Heart left ventricle (tissue), 16 donors: ENCODE measurements around the gene FAM98B. TPM values are rescaled to one million over a fixed set of nuclear protein-coding genes. Genes with fewer than 3 reads are reported as not detected.

Source experiments
- ATAC-seq, 4 donors: fragments of 200-7000 bp; cut with Tn5 transposase; one replicate each; pipeline ENCODE4 v1.9.1; 2020 to 2022; ENCODE audit warnings: moderate library complexity in 4 of 4, mild to moderate bottlenecking in 3 of 4, moderate number of reproducible peaks in 1 of 4
- DNase-seq, 5 donors: peaks; one replicate each; pipeline ENCODE4 v3.0.0-alpha.2; 2020
- H3K27ac ChIP-seq, 12 donors: fragments of 200-600 bp; sonication (generic) in 4 of 12; one replicate each; pipeline versions ENCODE4 v1.5.0 to v1.8.0; 2016 to 2022; ENCODE audit warnings: mild to moderate bottlenecking in 2 of 12
- H3K27me3 ChIP-seq, 9 donors: fragments of 200-600 bp; sonication (generic) in 2 of 9; one replicate each; pipeline versions ENCODE4 v1.5.1 to v1.8.0; 2016 to 2022; ENCODE audit warnings: mild to moderate bottlenecking in 3 of 9
- H3K36me3 ChIP-seq, 9 donors: fragments of 200-600 bp; sonication (generic) in 2 of 9; one replicate each; pipeline versions ENCODE4 v1.5.0 to v1.8.0; 2018 to 2022; ENCODE audit warnings: mild to moderate bottlenecking in 2 of 9
- H3K4me1 ChIP-seq, 12 donors: fragments of 200-600 bp; sonication (generic) in 4 of 12; one replicate each; pipeline versions ENCODE4 v1.5.0 to v1.8.0; 2016 to 2022; ENCODE audit warnings: mild to moderate bottlenecking in 3 of 12
- H3K4me3 ChIP-seq, 12 donors: fragments of 200-600 bp; sonication (generic) in 4 of 12; one replicate each; pipeline versions ENCODE4 v1.5.0 to v1.8.0; 2017 to 2022; ENCODE audit warnings: mild to moderate bottlenecking in 9 of 12, moderate library complexity in 4 of 12
- H3K9me3 ChIP-seq, 12 donors: fragments of 200-600 bp; sonication (generic) in 4 of 12; one replicate each; pipeline versions ENCODE4 v1.5.0 to v1.8.0; 2016 to 2022; ENCODE audit warnings: mild to moderate bottlenecking in 1 of 12
- CTCF ChIP-seq, 12 donors: fragments of 200-600 bp; sonication (generic) in 4 of 12; IDR thresholded peaks; one replicate each; pipeline versions ENCODE4 v1.5.0 to v1.8.0; 2018 to 2022; ENCODE audit warnings: antibody characterized with exemption in 12 of 12, mild to moderate bottlenecking in 5 of 12
- POLR2A ChIP-seq, 2 donors: fragments of 450-650 bp; IDR thresholded peaks; one replicate each; pipeline ENCODE4 v1.6.1; 2017; ENCODE audit warnings: antibody characterized with exemption in 2 of 2, mild to moderate bottlenecking in 2 of 2, moderate library complexity in 2 of 2
- WGBS, 4 donors: extraction: QIAGEN DNeasy Blood & Tissue Kit in 2 of 4; methylation state at CpG; one replicate each; pipeline versions ENCODE4 v1.1.5 to v1.1.7; 2013 to 2018; 5-methylcytosine and 5-hydroxymethylcytosine counted together
- intact Hi-C, 10 donors: fragments of 100-400 bp; cut with DNase I; formaldehyde crosslinking; loops; one replicate each; pipeline versions ENCODE4 v1.11.1 to v1.14.2; 2022
- polyA plus RNA-seq, 2 donors: library from polyadenylated mRNA; stranded (reverse); fragments of 200-250 nt; gene quantifications; one replicate each; pipeline ENCODE4 v1.2.3, GENCODE V29; 2013
- total RNA-seq, 9 donors: library from RNA; depleted of rRNA in 2 of 9; stranded (reverse); fragments of >200 nt in 2 of 9; fragmentation: NEBNext Ultra II Directional in 3 of 9; extraction: Animal tissue kit (Norgen Biotek cat#: 25700) in 3 of 9; gene quantifications; one replicate each; pipeline versions ENCODE4 v1.1.0 to v1.2.4, GENCODE V29; 2016 to 2023
- donor health status: ischemic (EF 13 %, LVEDD 7.1; RV severe dilation, severe dysfunction).
- donor health status: healthy with polysubstance abuse.
- donor health status: DM: no; HTN: yes; CAD: no.
- donor health status: DM: no; HTN: no; CAD: no.
- donor health status: ischemic (EF 25% LVEDD 6.9; RV normal size, moderate dysfunction).
- donor health status: ischemic (EF 25% LVEDD 5.7; RV mildly dilated, moderate dysfunction).
- donor health status: healthy.
- donor health status: DM: yes; HTN: yes; CAD: no.
- donor health status: ischemic (EF 35%, LVEDD 5.7; RV mildly dilated, moderate dysfunction).
- donor health status: nonischemic (EF 11% LVEDD 7.7; RV severe dilation, severe dysfunction).
- donor health status: DM: yes; HTN: yes; CAD: no.
- donor health status: PGD.
- donor health status: ischemic (EF 29% LVEDD 5.4; RV normal size, mild dysfunction).
- donor health status: nonischemic (EF 23%, LVEDD 6.1; RV moderate dilation, normal function).

Gene FAM98B
- total and polyA plus RNA-seq, 11 donors = 7.8 to 29.4 (median 21.2) TPM

- no peak for ATAC-seq
- no peaks in the 10 kb centered on the region for H3K27me3 ChIP-seq
- intact Hi-C loops = no loop called here
- DNase-seq = no peak
- H3K9me3 ChIP-seq = no peaks in the 10 kb centered on the region
- no peak overlapping the region for H3K4me3 ChIP-seq
- H3K4me1 ChIP-seq = no peaks in the 10 kb centered on the region
- 82 to 85% (median 84%) methylated on average over 2 of the region's 2 CpGs for WGBS, 4 donors
- peaks cover 0 to 32% (median 0%) of the 10 kb centered on the region in 9 donors for H3K36me3 ChIP-seq
- TF ChIP-seq CTCF (IDR thresholded peaks at IDR 0.05) = no peak
- TF ChIP-seq POLR2A (IDR thresholded peaks at IDR 0.05) = no peak
- H3K27ac ChIP-seq = no peak overlapping the region
These were observed 49.6 kb downstream of the FAM98B start for GRCh38 chr15:38503496-38503895.

- TF ChIP-seq POLR2A (IDR thresholded peaks at IDR 0.05) (no peak), CTCF (IDR thresholded peaks at IDR 0.05) (no peak)
- no peaks in the 10 kb centered on the region for H3K9me3 ChIP-seq
- H3K27me3 ChIP-seq = no peaks in the 10 kb centered on the region
- no peak overlapping the region for H3K27ac ChIP-seq
- 71 to 75% (median 74%) methylated on average over 4 of the region's 4 CpGs for WGBS, 4 donors
- H3K36me3 ChIP-seq = peaks cover 0 to 32% (median 0%) of the 10 kb centered on the region in 9 donors
- peak in 2 of 4 donors; percentile 44 to 50 for ATAC-seq
- no peaks in the 10 kb centered on the region for H3K4me1 ChIP-seq
- intact Hi-C loops = no loop called here
- no peak overlapping the region for H3K4me3 ChIP-seq
- DNase-seq = no peak
These were observed 50.9 kb downstream of the FAM98B start for GRCh38 chr15:38504680-38505467.

GRCh38 chr15:38506997-38507396, 53.1 kb downstream of the FAM98B start:
- intact Hi-C loops = no loop called here
- 66 to 88% (median 80%) methylated on average over 4 of the region's 4 CpGs for WGBS, 4 donors
- no peak for DNase-seq
- TF ChIP-seq POLR2A (IDR thresholded peaks at IDR 0.05) (no peak), CTCF (IDR thresholded peaks at IDR 0.05) (no peak)
- Histone ChIP-seq H3K36me3 (peaks cover 0 to 36% (median 0%) of the 10 kb centered on the region in 9 donors), H3K27ac (no peak overlapping the region), H3K9me3 (no peaks in the 10 kb centered on the region), H3K4me3 (no peak overlapping the region), H3K4me1 (no peaks in the 10 kb centered on the region), H3K27me3 (peaks cover 0 to 1% (median 0%) of the 10 kb centered on the region in 9 donors)
- ATAC-seq = no peak

GRCh38 chr15:38507570-38507969, 53.6 kb downstream of the FAM98B start:
- TF ChIP-seq POLR2A (IDR thresholded peaks at IDR 0.05) = no peak
- TF ChIP-seq CTCF (IDR thresholded peaks at IDR 0.05) = no peak
- Histone ChIP-seq H3K4me3 (no peak overlapping the region), H3K27me3 (peaks cover 0 to 4% (median 0%) of the 10 kb centered on the region in 9 donors), H3K9me3 (no peaks in the 10 kb centered on the region), H3K27ac (no peak overlapping the region), H3K36me3 (peaks cover 0 to 30% (median 0%) of the 10 kb centered on the region in 9 donors), H3K4me1 (no peaks in the 10 kb centered on the region)
- intact Hi-C loops = no loop called here
- no peak for DNase-seq
- ATAC-seq = no peak
- WGBS, 4 donors = 85 to 94% (median 89%) methylated on average over 7 of the region's 7 CpGs
